ENCODE results near the gene LMAN2L. TPM values are rescaled to one million over a fixed set of nuclear protein-coding genes. Genes with fewer than 3 reads are reported as not detected.

Gene LMAN2L
- total RNA-seq, 2 experiments from 2014 or later: 1.1 to 1.8 TPM

DNA sequence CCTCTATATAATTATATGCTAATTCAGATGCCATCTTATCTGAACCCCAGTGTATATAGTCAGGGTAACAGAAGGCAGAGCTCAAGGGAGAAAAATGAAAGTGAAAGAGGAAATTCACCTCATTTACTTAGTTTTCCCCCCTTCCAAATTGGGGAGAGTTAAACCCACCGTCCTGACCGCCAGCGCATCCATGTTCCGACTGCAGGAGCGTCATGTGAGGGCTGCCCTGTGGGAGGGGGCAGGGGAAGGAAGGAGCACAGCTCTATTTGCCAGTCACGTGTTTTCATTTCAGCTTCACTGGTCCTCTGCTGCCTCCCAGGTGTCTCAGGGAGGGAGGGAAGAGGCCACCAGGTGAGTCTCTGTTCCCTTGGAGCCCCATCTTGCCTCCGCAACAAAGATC, 34.1 kb upstream of the LMAN2L start:
- Histone ChIP-seq H3K36me3 (ENCODE audit: insufficient read depth, low read length) (peaks cover 3% of the 10 kb centered on the region), H3K9me3 (ENCODE audit: control insufficient read depth in 1 of 2, insufficient read depth in 1 of 2, low read length in 2 of 2) (no peaks in the 10 kb centered on the region), H3K4me1 (ENCODE audit: insufficient read depth, low read length) (peaks cover 26% of the 10 kb centered on the region), H3K4me3 (ENCODE audit: low read length) (peak overlapping the region; percentile 68), H3K27ac (ENCODE audit: low read depth in 1 of 2, low read length in 2 of 2) (peak overlapping the region; percentile 50 to 70), H3K27me3 (ENCODE audit: control insufficient read depth in 1 of 2, insufficient read depth in 2 of 2, low read length in 2 of 2) (no peaks in the 10 kb centered on the region)
- Mint-ChIP-seq H3K27ac (peak overlapping the region; percentile 91), H3K27me3 (no peaks in the 10 kb centered on the region), H3K4me3 (peak overlapping the region; percentile 96), H3K36me3 (ENCODE audit: low read depth) (no peaks in the 10 kb centered on the region), H3K4me1 (ENCODE audit: low read depth) (peaks cover 22% of the 10 kb centered on the region), H3K9me3 (no peaks in the 10 kb centered on the region)
- ATAC-seq (ENCODE audit: poor library complexity) (peak; percentile 88), DNase-seq (peak; percentile 17 to 81 (median 45))
- CTCF ChIA-PET: interaction anchor here (0.5 to 2.2 kb wide), 9 partner anchors 9 to 366 kb away, joined by 3 to 17 read pairs (median 5); partner anchors contain the start of genes ANKRD39, CNNM3 and CNNM4
- intact Hi-C loops (cut with DNase I, micrococcal nuclease): loop anchor here in 1 of 2 experiments (10.0 kb wide), 1 partner anchor 49 kb away; no protein-coding TSS in a partner anchor
- TF ChIP-seq CTCF (IDR thresholded peaks at IDR 0.05): no peak
- POLR2A ChIA-PET: interaction anchor here (0.7 to 2.4 kb wide), 9 partner anchors 11 to 237 kb away, joined by 3 to 33 read pairs (median 9); partner anchors contain the start of genes ANKRD39, ARID5A, CNNM3 and CNNM4

GRCh38 chr2:96772903-96773671, 33.2 kb upstream of the LMAN2L start:
- Histone ChIP-seq H3K4me3 (ENCODE audit: low read length) (peak overlapping the region; percentile 68), H3K9me3 (ENCODE audit: control insufficient read depth in 1 of 2, insufficient read depth in 1 of 2, low read length in 2 of 2) (no peaks in the 10 kb centered on the region), H3K36me3 (ENCODE audit: insufficient read depth, low read length) (peaks cover 3% of the 10 kb centered on the region), H3K27ac (ENCODE audit: low read depth in 1 of 2, low read length in 2 of 2) (peak overlapping the region in 1 of 2 donors; percentile 20), H3K4me1 (ENCODE audit: insufficient read depth, low read length) (peaks cover 26% of the 10 kb centered on the region), H3K27me3 (ENCODE audit: control insufficient read depth in 1 of 2, insufficient read depth in 2 of 2, low read length in 2 of 2) (no peaks in the 10 kb centered on the region)
- H3K36me3 Mint-ChIP-seq (ENCODE audit: low read depth): no peaks in the 10 kb centered on the region
- H3K4me1 Mint-ChIP-seq (ENCODE audit: low read depth): peaks cover 27% of the 10 kb centered on the region
- peak overlapping the region; percentile 91 for H3K27ac Mint-ChIP-seq
- peak overlapping the region; percentile 50 for H3K4me3 Mint-ChIP-seq
- ATAC-seq (ENCODE audit: poor library complexity): no peak
- TF ChIP-seq CTCF (IDR thresholded peaks at IDR 0.05): no peak
- POLR2A ChIA-PET: interaction anchor here (1.2 to 2.4 kb wide), 7 partner anchors 10 to 236 kb away, joined by 5 to 33 read pairs (median 10); partner anchors contain the start of genes ANKRD39, ARID5A, CNNM3 and CNNM4
- CTCF ChIA-PET: interaction anchor here (0.5 to 2.2 kb wide), 7 partner anchors 8 to 366 kb away, joined by 3 to 17 read pairs (median 5); partner anchors contain the start of genes ANKRD39, CNNM3 and CNNM4
- no peaks in the 10 kb centered on the region for H3K9me3 Mint-ChIP-seq
- peak in 2 of 14 experiments; percentile 13 to 27 for DNase-seq
- intact Hi-C loops (cut with DNase I, micrococcal nuclease): loop anchor here in 1 of 2 experiments (10.0 kb wide), 1 partner anchor 48 kb away; no protein-coding TSS in a partner anchor
- no peaks in the 10 kb centered on the region for H3K27me3 Mint-ChIP-seq

DNA sequence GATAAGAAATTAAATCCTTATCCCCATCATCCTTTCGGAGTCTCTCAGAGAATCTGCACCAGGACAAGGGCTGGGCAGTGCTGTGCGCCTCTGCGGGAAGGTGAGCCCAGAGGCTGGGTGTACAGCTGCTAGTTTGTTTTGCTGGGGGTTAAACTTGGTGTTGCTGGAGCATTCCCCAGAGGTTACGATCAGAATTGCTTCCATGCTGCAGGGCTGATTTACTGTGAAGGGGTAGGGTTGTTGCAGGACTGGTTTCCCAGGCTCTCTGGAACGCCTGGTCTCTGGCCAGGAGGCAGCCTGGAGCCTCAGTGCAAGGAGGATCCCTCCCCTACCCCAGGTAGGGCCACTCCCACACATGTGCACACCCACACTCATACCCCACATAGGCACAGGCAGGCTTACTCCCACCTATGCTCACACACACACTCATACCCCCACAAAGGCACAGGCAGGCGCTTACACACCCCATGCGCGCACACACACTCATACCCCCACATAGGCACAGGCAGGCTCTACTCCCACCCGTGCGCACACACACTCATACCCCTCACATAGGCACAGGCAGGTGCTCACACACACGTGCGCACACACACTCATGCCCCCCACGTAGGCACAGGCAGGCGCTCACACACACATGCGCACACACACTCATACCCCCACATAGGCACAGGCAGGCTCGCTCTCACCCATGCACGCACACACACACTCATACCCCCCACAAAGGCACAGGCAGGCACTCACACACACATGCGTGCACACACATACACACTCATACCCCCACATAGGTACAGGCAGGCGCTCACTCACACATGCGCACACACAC, 32.1 kb upstream of the LMAN2L start:
- Histone ChIP-seq H3K36me3 (ENCODE audit: insufficient read depth, low read length) (peaks cover 6% of the 10 kb centered on the region), H3K27ac (ENCODE audit: low read depth in 1 of 2, low read length in 2 of 2) (no peak overlapping the region), H3K4me1 (ENCODE audit: insufficient read depth, low read length) (peaks cover 29% of the 10 kb centered on the region), H3K27me3 (ENCODE audit: control insufficient read depth in 1 of 2, insufficient read depth in 2 of 2, low read length in 2 of 2) (no peaks in the 10 kb centered on the region), H3K9me3 (ENCODE audit: control insufficient read depth in 1 of 2, insufficient read depth in 1 of 2, low read length in 2 of 2) (no peaks in the 10 kb centered on the region), H3K4me3 (ENCODE audit: low read length) (no peak overlapping the region)
- no peak for TF ChIP-seq CTCF (IDR thresholded peaks at IDR 0.05)
- Mint-ChIP-seq H3K4me3 (no peak overlapping the region), H3K36me3 (ENCODE audit: low read depth) (no peaks in the 10 kb centered on the region), H3K27me3 (no peaks in the 10 kb centered on the region), H3K9me3 (no peaks in the 10 kb centered on the region), H3K4me1 (ENCODE audit: low read depth) (peaks cover 35% of the 10 kb centered on the region), H3K27ac (peak overlapping the region; percentile 1)
- DNase-seq (no peak), ATAC-seq (ENCODE audit: poor library complexity) (no peak)
- ChIA-PET POLR2A (no interaction called here), CTCF (no interaction called here)
- intact Hi-C loops (cut with DNase I, micrococcal nuclease): loop anchor here in 1 of 2 experiments (10.0 kb wide), 1 partner anchor 47 kb away; no protein-coding TSS in a partner anchor
